ENCODE measurements around the gene ODF2L.

ODF2L gene

DNA sequence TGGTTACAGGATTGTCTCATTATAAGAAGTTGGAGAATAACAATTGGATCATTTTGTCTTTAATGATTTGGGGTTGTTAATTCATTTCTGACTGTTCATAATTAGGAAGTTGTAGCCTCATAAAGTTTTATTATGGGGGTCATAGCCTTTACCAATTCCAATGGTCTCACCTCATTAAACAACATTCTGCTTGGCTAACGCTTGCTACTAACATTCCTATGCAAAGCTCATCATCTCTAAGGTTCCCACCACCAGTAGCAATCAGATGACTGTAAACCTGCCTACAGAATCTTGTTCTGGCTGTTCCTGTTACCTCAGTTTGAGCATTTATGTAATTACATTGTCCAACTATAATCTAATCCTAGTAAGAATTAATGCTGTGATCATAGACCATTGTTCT, 60.2 kb downstream of the ODF2L start:
- in situ Hi-C loops (cut with MboI; ENCODE audit: low pct_unique_long_range_greater_than_20kb, low sequenced_read_pairs), result no loop called here
- DNase-seq, result no peak

DNA sequence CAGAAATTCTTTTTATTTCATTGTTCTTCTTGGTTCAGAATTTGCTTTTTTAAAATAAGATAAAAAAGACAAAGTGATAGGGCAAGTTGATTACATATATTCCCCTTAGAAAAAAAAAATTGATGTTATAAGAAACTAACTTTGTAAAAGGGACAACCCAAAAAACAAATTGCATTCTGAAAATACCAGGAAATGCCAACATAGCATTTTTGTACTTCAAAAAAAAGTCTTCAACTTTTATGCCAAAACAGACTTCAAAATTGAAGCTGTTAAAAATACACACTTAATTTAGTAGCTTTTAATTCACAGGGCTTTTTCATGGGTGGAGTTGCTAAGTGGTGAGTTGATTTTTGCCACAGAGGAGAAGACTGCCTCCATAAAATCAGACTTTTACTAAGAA, 70.9 kb downstream of the ODF2L start:
- no peak for DNase-seq
- in situ Hi-C loops (cut with MboI; ENCODE audit: low pct_unique_long_range_greater_than_20kb, low sequenced_read_pairs), result no loop called here

DNA sequence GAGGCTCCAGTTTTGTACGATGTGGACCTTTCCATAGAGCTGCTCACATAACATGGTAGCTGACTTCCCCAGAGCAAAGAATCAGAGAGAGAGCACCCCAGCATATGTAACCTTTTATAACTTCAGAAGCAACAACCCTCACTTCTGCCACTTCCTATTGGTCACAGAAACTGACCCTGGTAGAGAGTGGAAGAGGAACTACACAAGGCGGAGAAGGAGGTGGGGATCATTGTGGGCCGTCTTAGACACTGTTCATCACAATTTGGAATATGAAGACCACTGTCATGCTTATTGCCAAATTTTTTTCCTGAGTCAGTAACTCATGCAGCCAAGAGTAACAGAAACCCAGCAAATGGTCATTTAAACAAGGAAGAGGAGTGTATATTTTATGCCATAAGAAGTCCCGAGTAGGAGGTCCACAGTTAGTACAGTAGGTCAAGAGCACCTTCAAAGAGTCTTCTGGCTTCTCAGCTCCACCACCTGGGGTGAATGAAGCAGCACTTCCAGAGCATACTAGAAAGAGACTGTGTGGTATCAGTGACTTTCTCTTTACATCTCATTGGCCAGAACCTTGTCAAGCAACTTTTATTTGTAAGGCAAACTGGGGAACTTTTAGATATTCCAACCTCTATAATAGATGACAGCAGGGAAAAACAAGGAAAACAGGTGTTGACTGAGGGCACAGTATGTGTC, 71.8 kb downstream of the ODF2L start:
- in situ Hi-C loops (cut with MboI; ENCODE audit: low pct_unique_long_range_greater_than_20kb, low sequenced_read_pairs), result no loop called here
- no peak for DNase-seq

DNA sequence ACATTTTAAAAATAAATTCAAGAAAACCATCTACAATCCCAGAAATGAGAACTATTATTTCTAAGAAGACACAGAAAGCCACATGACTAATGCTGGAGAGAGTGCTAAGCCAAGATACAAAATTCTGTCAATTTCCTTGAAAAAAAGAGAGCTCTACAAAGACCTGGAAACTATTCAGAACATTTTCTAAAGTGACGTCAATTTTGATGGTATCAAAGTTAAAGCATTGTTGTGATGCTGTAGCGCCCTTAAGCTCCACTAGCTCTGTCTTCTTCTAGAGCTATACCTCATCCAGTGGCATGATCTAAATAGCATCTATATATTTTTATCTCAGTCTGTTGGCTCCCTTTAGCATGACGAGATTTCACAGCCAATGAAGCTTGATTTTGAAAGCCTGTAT, 73.9 kb downstream of the ODF2L start:
- DNase-seq, result no peak
- in situ Hi-C loops (cut with MboI; ENCODE audit: low pct_unique_long_range_greater_than_20kb, low sequenced_read_pairs), result no loop called here

DNA sequence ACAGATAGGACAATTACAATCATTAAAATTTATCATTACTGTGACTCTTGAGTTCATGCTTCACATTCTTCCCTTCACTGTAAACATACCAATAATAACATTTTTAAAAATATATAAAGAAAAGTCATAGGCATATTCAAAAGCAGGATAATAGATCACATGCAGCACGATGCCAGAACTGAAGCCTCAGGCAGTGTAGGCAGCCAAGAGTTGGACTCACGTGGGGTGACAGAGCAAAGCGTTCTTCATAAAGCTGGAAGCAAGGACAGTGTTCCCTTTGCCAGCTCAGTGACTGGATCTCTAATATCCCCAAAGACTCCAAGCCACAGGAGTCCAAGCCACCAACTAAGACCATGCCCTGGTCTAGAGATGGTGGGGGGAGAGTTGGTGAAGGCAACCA, 77.7 kb downstream of the ODF2L start:
- in situ Hi-C loops (cut with MboI; ENCODE audit: low pct_unique_long_range_greater_than_20kb, low sequenced_read_pairs), result no loop called here
- DNase-seq, result no peak

DNA sequence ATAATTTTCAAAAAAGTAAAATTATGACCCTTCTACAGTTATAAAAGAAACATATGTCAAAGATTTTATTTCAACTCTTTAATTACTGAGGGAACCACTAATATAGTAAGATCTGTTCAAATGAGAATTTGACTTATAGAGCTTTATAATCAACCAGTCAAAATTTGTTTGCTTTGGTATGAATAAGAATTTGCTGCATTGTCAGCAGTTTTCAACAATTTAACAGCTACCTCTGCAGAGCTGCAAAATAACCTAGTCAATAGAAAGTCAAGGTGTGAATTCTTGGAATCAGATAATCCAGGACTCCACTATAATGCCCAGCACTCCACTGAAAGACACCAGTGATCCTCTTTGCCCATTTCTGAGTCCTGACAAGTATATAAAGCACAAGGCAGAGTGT, 78.2 kb downstream of the ODF2L start:
- DNase-seq, result no peak
- in situ Hi-C loops (cut with MboI; ENCODE audit: low pct_unique_long_range_greater_than_20kb, low sequenced_read_pairs), result no loop called here

DNA sequence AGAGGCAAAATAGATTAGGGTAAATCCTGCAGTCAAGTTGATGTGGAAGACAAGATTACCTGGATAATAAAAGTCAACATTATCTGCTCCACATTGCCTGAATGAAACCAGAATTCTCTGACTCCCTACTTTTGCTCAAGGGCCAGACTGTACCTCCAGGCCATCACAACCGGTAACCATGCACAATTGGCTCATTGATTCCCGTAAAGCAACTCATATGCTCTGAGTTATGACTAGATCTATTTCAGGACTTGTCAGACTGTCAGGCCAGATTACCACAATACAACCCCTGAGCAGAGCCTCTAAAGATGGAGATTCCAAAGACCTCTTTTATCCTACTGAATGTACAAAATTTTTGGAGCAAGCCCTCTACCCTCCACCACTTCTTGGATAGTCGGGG, 90.4 kb downstream of the ODF2L start:
- in situ Hi-C loops (cut with MboI; ENCODE audit: low pct_unique_long_range_greater_than_20kb, low sequenced_read_pairs), result no loop called here
- DNase-seq, result no peak

DNA sequence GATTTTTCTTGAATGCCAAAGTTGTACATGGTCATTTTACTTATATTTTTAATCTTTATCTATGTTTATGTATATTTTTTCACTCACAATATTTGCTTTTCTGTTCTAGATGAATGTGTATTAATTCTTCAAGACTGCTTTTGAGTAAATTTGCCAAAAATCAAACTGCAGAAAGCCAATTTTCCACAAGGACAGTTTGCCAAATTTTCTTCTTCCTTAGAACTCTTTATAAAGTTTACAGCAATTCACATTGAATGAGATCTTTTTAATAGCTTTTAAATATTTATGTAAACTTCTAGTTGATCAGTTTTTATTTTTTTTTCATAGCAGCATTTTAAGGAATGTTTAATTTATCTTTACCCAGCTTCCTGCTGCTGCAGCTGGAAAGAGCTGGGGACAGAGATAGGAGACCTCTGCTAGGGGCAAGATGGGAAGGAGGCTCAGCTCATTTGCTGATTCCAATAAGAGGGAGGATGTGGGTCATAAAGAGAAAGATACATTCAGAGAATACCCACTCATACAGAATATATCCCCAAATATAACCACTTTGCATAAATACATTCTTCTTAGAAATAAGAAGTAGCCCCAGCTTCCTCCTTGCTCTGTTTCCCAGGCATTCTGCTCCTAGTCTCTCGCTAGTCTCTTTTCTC, 93.0 kb downstream of the ODF2L start:
- DNase-seq, result no peak
- in situ Hi-C loops (cut with MboI; ENCODE audit: low pct_unique_long_range_greater_than_20kb, low sequenced_read_pairs), result no loop called here

All from KBM-7 (cell line).